ENCODE data around the gene PTCH2. TPM values are rescaled to one million over a fixed set of nuclear protein-coding genes. Genes with fewer than 3 reads are reported as not detected.

PTCH2 gene
- total and polyA plus RNA-seq, 2 of the 13 experiments (the other 11 are each of a cell fraction or from before 2014, with no cell fraction given): 0.60 to 1.5 TPM

DNA sequence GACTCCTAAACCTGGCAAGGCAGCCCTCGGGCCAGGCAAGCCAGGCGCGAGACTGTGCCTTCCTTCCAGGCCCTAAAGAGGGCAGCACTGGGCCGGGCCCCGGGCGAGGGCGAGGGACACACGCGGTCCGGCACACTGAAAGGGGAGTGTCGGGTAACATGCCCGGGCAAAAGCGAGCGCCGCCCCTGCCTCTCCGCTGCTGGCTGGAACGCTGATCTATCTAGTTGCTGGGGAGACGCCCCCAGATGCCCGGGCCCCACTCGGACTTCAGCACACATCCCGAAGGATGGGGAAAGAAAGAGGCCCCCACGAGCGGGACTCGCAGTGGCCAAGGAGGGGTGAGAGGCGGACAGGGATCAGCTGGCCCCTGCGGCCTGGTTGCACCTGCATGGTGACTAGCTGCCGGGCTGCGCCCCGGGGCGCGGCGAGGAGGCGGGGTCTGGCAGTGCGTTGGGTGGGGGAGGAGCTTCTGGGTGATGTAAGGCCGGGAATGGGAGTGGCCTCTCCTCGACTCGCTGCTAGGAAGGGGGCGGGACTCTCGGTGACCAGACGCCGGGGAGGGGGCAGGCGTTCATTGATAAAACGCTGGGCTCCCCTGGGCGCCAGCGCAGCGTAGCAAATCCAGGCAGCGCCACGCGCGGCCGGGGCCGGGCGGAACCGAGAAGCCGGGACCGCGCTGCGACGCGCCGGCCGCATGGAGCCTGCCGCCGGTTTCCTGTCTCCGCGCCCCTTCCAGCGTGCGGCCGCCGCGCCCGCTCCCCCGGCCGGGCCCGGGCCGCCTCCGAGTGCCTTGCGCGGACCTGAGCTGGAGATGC is 43.1 kb downstream of the PTCH2 start, which contains the start of gene PLK3 (continued):
- TF ChIP-seq RNF219 (CRISPR knock-in tag; IDR thresholded peaks at IDR 0.05) (no peak; the same call in 1 of the 2 replicates), ZNF274 (CRISPR knock-in tag; IDR thresholded peaks at IDR 0.05) (peak; percentile 74), ZNF34 (CRISPR knock-in tag; IDR thresholded peaks at IDR 0.05; ENCODE audit: borderline replicate concordance) (peak; percentile 91), SMC3 (IDR thresholded peaks at IDR 0.05; ENCODE audit: low read length) (peak; percentile 17; the same call in 1 of the 2 replicates), NPAS2 (CRISPR knock-in tag; IDR thresholded peaks at IDR 0.05; ENCODE audit: borderline replicate concordance) (no peak), NR1H2 (CRISPR knock-in tag; IDR thresholded peaks at IDR 0.05; ENCODE audit: borderline replicate concordance, low read depth) (no peak), ZNF576 (CRISPR knock-in tag; IDR thresholded peaks at IDR 0.05) (no peak), ZNF362 (CRISPR knock-in tag; IDR thresholded peaks at IDR 0.05; ENCODE audit: borderline replicate concordance) (0 out of 2 replicates have a peak, but pooled peaks have one; percentile 59), HHEX (CRISPR knock-in tag; IDR thresholded peaks at IDR 0.05) (no peak), SAP130 (CRISPR knock-in tag; IDR thresholded peaks at IDR 0.05; ENCODE audit: low read depth) (peak; percentile 91), SIN3A (IDR thresholded peaks at IDR 0.05; ENCODE audit: borderline replicate concordance, low read depth, low read length) (peak; percentile 83; the same call in 1 of the 2 replicates), SNAPC2 (CRISPR knock-in tag; IDR thresholded peaks at IDR 0.05) (peak; percentile 98), ADNP (CRISPR knock-in tag; IDR thresholded peaks at IDR 0.05) (no peak), EEA1 (CRISPR knock-in tag; IDR thresholded peaks at IDR 0.05; ENCODE audit: borderline replicate concordance) (no peak), POGK (CRISPR knock-in tag; conservative IDR thresholded peaks at IDR 0.05) (peak; percentile 79), ZNF446 (CRISPR knock-in tag; IDR thresholded peaks at IDR 0.05) (peak; percentile 41; the same call in 1 of the 2 replicates), ZNF563 (CRISPR knock-in tag; IDR thresholded peaks at IDR 0.05) (peak; percentile 60; the same call in 1 of the 2 replicates), ZZZ3 (CRISPR knock-in tag; IDR thresholded peaks at IDR 0.05; ENCODE audit: borderline replicate concordance) (peak; percentile 71; the same call in 1 of the 2 replicates), EZH2 (conservative IDR thresholded peaks at IDR 0.05; ENCODE audit: low read depth, low read length) (no peak), FOXA3 (CRISPR knock-in tag; IDR thresholded peaks at IDR 0.05) (peak; percentile 59), ZNF580 (CRISPR knock-in tag; IDR thresholded peaks at IDR 0.05; ENCODE audit: borderline replicate concordance, low read depth) (peak; percentile 92), ZNF121 (CRISPR knock-in tag; IDR thresholded peaks at IDR 0.05) (peak; percentile 81)
- TF ChIP-seq, protein P1, sequence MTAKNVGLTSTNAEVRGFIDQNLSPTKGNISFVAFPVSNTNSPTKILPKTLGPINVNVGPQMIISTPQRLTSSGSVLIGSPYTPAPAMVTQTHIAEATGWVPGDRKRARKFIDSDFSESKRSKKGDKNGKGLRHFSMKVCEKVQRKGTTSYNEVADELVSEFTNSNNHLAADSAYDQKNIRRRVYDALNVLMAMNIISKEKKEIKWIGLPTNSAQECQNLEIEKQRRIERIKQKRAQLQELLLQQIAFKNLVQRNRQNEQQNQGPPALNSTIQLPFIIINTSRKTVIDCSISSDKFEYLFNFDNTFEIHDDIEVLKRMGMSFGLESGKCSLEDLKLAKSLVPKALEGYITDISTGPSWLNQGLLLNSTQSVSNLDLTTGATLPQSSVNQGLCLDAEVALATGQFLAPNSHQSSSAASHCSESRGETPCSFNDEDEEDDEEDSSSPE (CRISPR knock-in tag; IDR thresholded peaks at IDR 0.05): peak; percentile 77

All from HepG2 (cell line).